ENCODE measurements around the gene PRPF40B.
A peak's percentile ranks its signal among the peaks of the same experiment; 100 is the strongest.

PRPF40B gene

GRCh38 chr12:49661746-49662145 is 38.4 kb downstream of the PRPF40B start:
- DNase-seq = no peak

- DNase-seq = peak; percentile 96
Observed at GRCh38 chr12:49662998-49663843, 39.9 kb downstream of the PRPF40B start.

- no peak for DNase-seq
Observed at GRCh38 chr12:49664167-49664566, 40.8 kb downstream of the PRPF40B start.

GRCh38 chr12:49664591-49665239 is 41.4 kb downstream of the PRPF40B start:
- DNase-seq = no peak

- no peak for DNase-seq
Observed at GRCh38 chr12:49665384-49665783, 42.0 kb downstream of the PRPF40B start.

- DNase-seq = no peak
Observed at GRCh38 chr12:49666176-49666575, 42.8 kb downstream of the PRPF40B start.

- no peak for DNase-seq
Observed at GRCh38 chr12:49667325-49668090, 44.1 kb downstream of the PRPF40B start.

- DNase-seq = no peak
Observed at GRCh38 chr12:49669796-49670195, 46.4 kb downstream of the PRPF40B start.

- peak; percentile 58 for DNase-seq
Observed at GRCh38 chr12:49671031-49671765, 47.8 kb downstream of the PRPF40B start.

- no peak for DNase-seq
Observed at GRCh38 chr12:49672301-49673217, 49.2 kb downstream of the PRPF40B start.

- DNase-seq = peak; percentile 91
Observed at GRCh38 chr12:49673446-49674317, 50.3 kb downstream of the PRPF40B start.

GRCh38 chr12:49674318-49674981 is 51.1 kb downstream of the PRPF40B start:
- no peak for DNase-seq

- no peak for DNase-seq
Observed at GRCh38 chr12:49675137-49675536, 51.8 kb downstream of the PRPF40B start.

GRCh38 chr12:49678711-49679110 is 55.4 kb downstream of the PRPF40B start:
- DNase-seq = no peak

GRCh38 chr12:49680075-49680474 is 56.7 kb downstream of the PRPF40B start:
- DNase-seq = no peak

GRCh38 chr12:49683599-49684309 is 60.4 kb downstream of the PRPF40B start:
- no peak for DNase-seq

GRCh38 chr12:49684310-49684854 is 61.0 kb downstream of the PRPF40B start:
- no peak for DNase-seq

GRCh38 chr12:49687941-49688340 is 64.6 kb downstream of the PRPF40B start:
- DNase-seq = no peak

GRCh38 chr12:49689237-49689636 is 65.9 kb downstream of the PRPF40B start:
- DNase-seq = no peak
